Measurements from ENCODE around the gene OXSR1. TPM values are rescaled to one million over a fixed set of nuclear protein-coding genes. Genes with fewer than 3 reads are reported as not detected.

Gene OXSR1
- total and polyA plus RNA-seq, 8 donors, result 7.0 to 49.9 (median 19.8) TPM

DNA sequence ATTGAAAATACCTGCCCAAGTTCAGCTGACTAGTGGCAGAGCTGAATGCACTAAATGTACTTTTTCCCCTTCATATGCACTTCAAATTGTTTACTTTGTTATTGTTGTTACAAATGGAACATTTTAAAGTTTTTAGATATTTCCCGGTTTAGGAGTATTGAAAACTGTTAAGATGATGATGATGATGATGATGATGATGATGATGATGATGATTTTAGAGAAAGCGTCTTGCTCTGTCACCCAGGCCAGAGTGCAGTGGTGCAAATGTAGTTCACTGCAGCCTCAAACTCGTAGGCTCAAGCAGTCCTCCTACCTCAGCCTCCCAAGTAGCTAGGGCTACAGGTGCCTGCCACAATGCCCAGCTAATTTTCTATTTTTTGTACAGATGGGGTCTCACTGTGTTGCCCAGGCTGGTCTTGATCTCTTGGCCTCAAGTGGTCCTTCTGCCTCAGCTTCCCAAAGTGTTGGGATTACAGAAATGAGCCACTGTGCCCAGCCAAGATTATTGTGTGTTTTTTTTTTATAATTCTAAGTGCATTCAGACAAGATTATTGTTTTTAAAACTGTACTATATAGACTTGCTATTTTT lies 54.4 kb downstream of the OXSR1 start:
- intact Hi-C loops (cut with DNase I; ENCODE audit: low total_unique reads), result no loop called here
- peaks cover 0 to 3% (median 0%) of the 10 kb centered on the region in 4 donors for H3K4me1 ChIP-seq
- no peak overlapping the region for H3K4me3 ChIP-seq
- H3K27ac ChIP-seq, result no peak overlapping the region
- DNase-seq, result no peak
- TF ChIP-seq POLR2A (IDR thresholded peaks at IDR 0.05) (no peak), POLR2AphosphoS5 (IDR thresholded peaks at IDR 0.05) (no peak), EP300 (IDR thresholded peaks at IDR 0.05) (no peak)
- TF ChIP-seq, protein P1, sequence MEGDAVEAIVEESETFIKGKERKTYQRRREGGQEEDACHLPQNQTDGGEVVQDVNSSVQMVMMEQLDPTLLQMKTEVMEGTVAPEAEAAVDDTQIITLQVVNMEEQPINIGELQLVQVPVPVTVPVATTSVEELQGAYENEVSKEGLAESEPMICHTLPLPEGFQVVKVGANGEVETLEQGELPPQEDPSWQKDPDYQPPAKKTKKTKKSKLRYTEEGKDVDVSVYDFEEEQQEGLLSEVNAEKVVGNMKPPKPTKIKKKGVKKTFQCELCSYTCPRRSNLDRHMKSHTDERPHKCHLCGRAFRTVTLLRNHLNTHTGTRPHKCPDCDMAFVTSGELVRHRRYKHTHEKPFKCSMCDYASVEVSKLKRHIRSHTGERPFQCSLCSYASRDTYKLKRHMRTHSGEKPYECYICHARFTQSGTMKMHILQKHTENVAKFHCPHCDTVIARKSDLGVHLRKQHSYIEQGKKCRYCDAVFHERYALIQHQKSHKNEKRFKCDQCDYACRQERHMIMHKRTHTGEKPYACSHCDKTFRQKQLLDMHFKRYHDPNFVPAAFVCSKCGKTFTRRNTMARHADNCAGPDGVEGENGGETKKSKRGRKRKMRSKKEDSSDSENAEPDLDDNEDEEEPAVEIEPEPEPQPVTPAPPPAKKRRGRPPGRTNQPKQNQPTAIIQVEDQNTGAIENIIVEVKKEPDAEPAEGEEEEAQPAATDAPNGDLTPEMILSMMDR (IDR thresholded peaks at IDR 0.05), result no peak
- H3K36me3 ChIP-seq, result peaks cover 0 to 47% (median 41%) of the 10 kb centered on the region in 4 donors
- no peaks in the 10 kb centered on the region for H3K9me3 ChIP-seq
- no peaks in the 10 kb centered on the region for H3K27me3 ChIP-seq
- 91 to 99% (median 94%) methylated on average over 3 of the region's 3 CpGs for WGBS, 5 donors

DNA sequence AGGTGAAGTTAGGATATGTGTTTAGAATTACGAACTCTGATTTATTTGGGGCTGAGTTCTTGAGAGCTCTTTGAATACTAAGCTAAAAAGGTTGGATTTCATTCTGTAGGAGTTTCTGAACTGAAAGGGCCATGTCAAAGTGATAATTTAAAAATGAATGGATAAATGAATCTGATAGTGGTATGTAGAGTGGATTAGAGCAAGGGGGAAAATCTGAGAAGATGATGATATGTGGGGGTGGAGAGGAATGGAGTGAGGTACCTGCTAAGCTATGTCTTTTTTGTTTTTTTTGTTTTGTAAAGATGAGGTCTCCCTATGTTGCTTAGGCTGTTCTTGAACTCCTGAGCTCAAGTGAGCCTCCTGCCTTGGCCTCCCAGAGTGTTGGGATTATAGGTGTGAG lies 55.7 kb downstream of the OXSR1 start:
- 91 to 100% (median 97%) methylated on average over 1 of the region's 1 CpG for WGBS, 5 donors
- Histone ChIP-seq H3K27me3 (no peaks in the 10 kb centered on the region), H3K36me3 (peaks cover 0 to 59% (median 52%) of the 10 kb centered on the region in 4 donors), H3K4me3 (no peak overlapping the region), H3K4me1 (peaks cover 0 to 3% (median 0%) of the 10 kb centered on the region in 4 donors), H3K9me3 (no peaks in the 10 kb centered on the region), H3K27ac (no peak overlapping the region)
- TF ChIP-seq POLR2AphosphoS5 (IDR thresholded peaks at IDR 0.05), result no peak
- no peak for TF ChIP-seq EP300 (IDR thresholded peaks at IDR 0.05)
- TF ChIP-seq, protein P1 (IDR thresholded peaks at IDR 0.05), result no peak
- TF ChIP-seq POLR2A (IDR thresholded peaks at IDR 0.05), result no peak
- DNase-seq, result no peak
- intact Hi-C loops (cut with DNase I; ENCODE audit: low total_unique reads), result no loop called here

DNA sequence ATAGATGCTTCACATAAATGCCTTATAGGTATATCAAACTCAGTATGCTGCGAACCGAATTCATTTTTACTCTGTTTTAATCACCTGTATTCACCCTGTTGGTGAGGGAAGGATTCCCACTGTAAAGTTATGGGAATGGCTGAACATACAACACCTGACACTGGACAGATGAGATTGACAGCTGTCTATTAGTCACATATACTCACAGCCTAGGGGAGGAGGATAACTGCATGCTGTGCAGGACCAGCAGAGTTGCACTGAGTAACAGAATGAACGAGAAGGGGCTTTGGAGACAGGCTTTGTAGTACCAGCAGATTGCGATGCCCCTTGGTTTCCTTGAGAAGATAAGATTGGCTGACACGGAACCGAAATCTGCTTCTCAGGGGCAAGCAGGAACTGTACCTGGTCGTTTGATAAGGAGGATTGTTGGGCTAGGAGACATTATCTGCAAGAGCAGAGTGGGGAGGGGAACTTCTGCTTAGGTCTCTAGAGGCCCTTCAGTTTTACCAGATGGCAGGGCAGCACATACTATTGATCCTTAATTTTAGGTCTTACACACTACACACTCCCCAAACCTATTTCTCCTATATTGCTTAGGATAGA lies 56.8 kb downstream of the OXSR1 start:
- intact Hi-C loops (cut with DNase I; ENCODE audit: low total_unique reads), result no loop called here
- DNase-seq, result no peak
- no peaks in the 10 kb centered on the region for H3K9me3 ChIP-seq
- H3K4me3 ChIP-seq, result no peak overlapping the region
- peaks cover 0 to 3% (median 0%) of the 10 kb centered on the region in 4 donors for H3K4me1 ChIP-seq
- peaks cover 0 to 59% (median 52%) of the 10 kb centered on the region in 4 donors for H3K36me3 ChIP-seq
- H3K27ac ChIP-seq, result no peak overlapping the region
- TF ChIP-seq POLR2A (IDR thresholded peaks at IDR 0.05), result no peak
- TF ChIP-seq, protein P1 (IDR thresholded peaks at IDR 0.05), result no peak
- TF ChIP-seq EP300 (IDR thresholded peaks at IDR 0.05), result no peak
- no peak for TF ChIP-seq POLR2AphosphoS5 (IDR thresholded peaks at IDR 0.05)
- no peaks in the 10 kb centered on the region for H3K27me3 ChIP-seq
- 49 to 70% (median 61%) methylated on average over 7 of the region's 7 CpGs for WGBS, 5 donors

DNA sequence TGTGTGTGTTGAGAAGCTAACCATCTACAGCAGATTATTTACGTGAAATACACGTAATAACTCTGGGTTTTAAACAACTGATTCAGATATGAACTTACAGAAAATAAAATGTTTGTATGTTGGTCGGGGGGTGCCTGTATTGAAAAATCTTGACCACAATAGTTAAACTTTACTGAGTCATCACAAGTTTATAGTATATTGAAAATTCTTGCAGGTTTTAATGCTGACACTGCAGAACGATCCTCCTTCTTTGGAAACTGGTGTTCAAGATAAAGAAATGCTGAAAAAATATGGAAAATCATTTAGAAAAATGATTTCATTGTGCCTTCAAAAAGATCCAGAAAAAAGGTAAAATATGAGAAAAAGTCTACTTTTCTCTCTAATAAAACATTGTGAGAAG lies 59.0 kb downstream of the OXSR1 start:
- no peak overlapping the region for H3K4me3 ChIP-seq
- TF ChIP-seq, protein P1 (IDR thresholded peaks at IDR 0.05), result no peak
- TF ChIP-seq POLR2AphosphoS5 (IDR thresholded peaks at IDR 0.05), result no peak
- no peak for DNase-seq
- no peak overlapping the region for H3K27ac ChIP-seq
- peaks cover 0 to 9% (median 0%) of the 10 kb centered on the region in 4 donors for H3K4me1 ChIP-seq
- no peaks in the 10 kb centered on the region for H3K27me3 ChIP-seq
- no peaks in the 10 kb centered on the region for H3K9me3 ChIP-seq
- intact Hi-C loops (cut with DNase I; ENCODE audit: low total_unique reads), result no loop called here
- 90 to 96% (median 95%) methylated on average over 4 of the region's 4 CpGs for WGBS, 5 donors
- H3K36me3 ChIP-seq, result peaks cover 0 to 64% (median 54%) of the 10 kb centered on the region in 4 donors

Measured in stomach (tissue), 9 donors.